Lung (tissue), 12 donors: ENCODE results near the gene RASA3. TPM values are rescaled to one million over a fixed set of nuclear protein-coding genes. Genes with fewer than 3 reads are reported as not detected.
A peak's percentile ranks its signal among the peaks of the same experiment; 100 is the strongest.

Source experiments
- ATAC-seq: fragments of 200-7000 bp; cut with Tn5 transposase; one replicate; pipeline ENCODE4 v1.9.1; 2020; ENCODE audit warnings: moderate number of reproducible peaks; ENCODE audit not compliant: insufficient read depth, low FRiP score
- DNase-seq, 3 donors: peaks; one replicate each; pipeline ENCODE4 v3.0.0-alpha.2; 2013 to 2017
- H3K27ac ChIP-seq, 2 donors: one replicate each; pipeline ENCODE4 v1.5.1; 2013; ENCODE audit warnings: mild to moderate bottlenecking in 2 of 2, moderate library complexity in 2 of 2, control low read depth in 1 of 2, inconsistent platforms in 1 of 2, low read depth in 1 of 2, low read length in 1 of 2
- H3K27me3 ChIP-seq, 3 donors: one replicate each; pipeline ENCODE4 v1.5.1; 2013; ENCODE audit warnings: low read length in 2 of 3; ENCODE audit not compliant: control insufficient read depth in 3 of 3, insufficient read depth in 3 of 3
- H3K36me3 ChIP-seq, 4 donors: one replicate each; pipeline ENCODE4 v1.5.1; 2013; ENCODE audit warnings: low read length in 4 of 4, mild to moderate bottlenecking in 1 of 4, moderate library complexity in 1 of 4; ENCODE audit not compliant: control insufficient read depth in 4 of 4, insufficient read depth in 4 of 4
- H3K4me1 ChIP-seq, 5 donors: one replicate each; pipeline ENCODE4 v1.5.1; 2013; ENCODE audit warnings: low read length in 5 of 5, mild to moderate bottlenecking in 2 of 5, moderate library complexity in 1 of 5; ENCODE audit not compliant: control insufficient read depth in 5 of 5, insufficient read depth in 5 of 5
- H3K4me3 ChIP-seq: one replicate; pipeline ENCODE4 v1.5.1; 2013; ENCODE audit warnings: mild to moderate bottlenecking, control low read depth, moderate library complexity
- H3K9ac ChIP-seq, 2 donors: one replicate each; pipeline ENCODE4 v1.5.1; 2013; ENCODE audit warnings: low read length in 2 of 2, control low read depth in 1 of 2; ENCODE audit not compliant: insufficient read depth in 1 of 2
- H3K9me3 ChIP-seq, 4 donors: one replicate each; pipeline ENCODE4 v1.5.1; 2013; ENCODE audit warnings: low read length in 3 of 4, mild to moderate bottlenecking in 1 of 4, moderate library complexity in 1 of 4; ENCODE audit not compliant: control insufficient read depth in 4 of 4, insufficient read depth in 3 of 4
- CTCF ChIP-seq: IDR thresholded peaks from 2 replicates; pipeline ENCODE4 v1.5.1; 2012; ENCODE audit warnings: mild to moderate bottlenecking; ENCODE audit errors: control extremely low read depth, extremely low read depth
- WGBS, 2 donors: extraction: QIAGEN DNeasy Blood & Tissue Kit; methylation state at CpG; one replicate each; pipeline ENCODE4 v1.1.7; 2013; 5-methylcytosine and 5-hydroxymethylcytosine counted together
- polyA plus RNA-seq, 2 donors: library from polyadenylated mRNA; stranded (reverse); fragments of 200-250 nt; gene quantifications; one replicate each; pipeline ENCODE4 v1.2.1, GENCODE V29; 2013
- total RNA-seq, 2 donors: library from RNA; depleted of rRNA in 1 of 2; stranded (reverse); fragments of >200 nt in 1 of 2; gene quantifications; one replicate each; pipeline ENCODE4 v1.2.1, GENCODE V29; 2014 to 2021
- donor health status: control.
- donor health status: control.
- donor health status: Bipolar disorder and iron deficiency.
- donor health status: healthy.
- donor health status: DM: yes; HTN: yes; CAD: no.

The RASA3 gene
- total and polyA plus RNA-seq, 4 donors = 7.4 to 22.8 (median 16.2) TPM

DNA sequence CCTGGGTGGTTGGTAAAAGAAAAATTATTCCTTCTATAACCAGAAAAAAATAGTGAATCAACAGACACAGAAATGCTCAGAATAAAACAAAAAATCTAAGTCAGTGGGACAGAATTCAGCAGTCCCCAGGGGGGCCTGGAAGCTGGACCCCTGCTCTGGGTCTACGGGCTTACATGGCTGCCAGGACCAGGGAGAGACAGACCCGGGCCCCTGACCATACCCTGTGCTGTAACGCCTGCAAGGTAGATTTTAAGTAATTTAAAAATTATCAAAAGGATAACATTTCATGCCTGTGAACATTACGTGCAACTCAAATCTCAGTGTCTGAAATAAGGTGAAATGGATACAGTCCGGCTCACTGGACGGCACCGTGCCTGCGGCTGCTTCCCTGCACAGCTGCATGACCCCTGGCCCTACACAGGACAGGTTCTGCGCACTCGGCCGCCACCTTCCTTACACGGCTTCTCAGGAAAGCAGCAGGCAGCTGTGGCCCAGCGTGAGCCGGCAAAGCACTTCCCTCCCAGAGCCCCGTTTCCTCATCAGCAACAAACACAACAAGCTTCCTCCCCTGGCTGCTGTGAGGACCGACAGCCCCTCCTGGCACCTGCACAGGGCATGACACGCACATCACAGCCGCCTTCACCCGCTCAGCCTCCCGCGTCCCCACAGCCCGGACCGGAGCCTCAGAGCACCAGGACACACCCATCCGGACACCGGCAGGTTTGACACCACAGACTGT is 22.2 kb downstream of the RASA3 start:
- peaks cover 0 to 35% (median 22%) of the 10 kb centered on the region in 5 donors for H3K4me1 ChIP-seq
- peak in 2 of 3 donors; percentile 23 to 53 for DNase-seq
- H3K27me3 ChIP-seq = no peaks in the 10 kb centered on the region
- TF ChIP-seq CTCF = no peak
- no peak overlapping the region for H3K4me3 ChIP-seq
- H3K36me3 ChIP-seq = no peaks in the 10 kb centered on the region
- WGBS, 2 donors = 30 to 55% methylated on average over 25 of the region's 25 CpGs
- H3K9ac ChIP-seq = no peak overlapping the region
- no peaks in the 10 kb centered on the region for H3K9me3 ChIP-seq
- ATAC-seq = peak; percentile 31
- peak overlapping the region in 1 of 2 donors; percentile 49 for H3K27ac ChIP-seq

DNA sequence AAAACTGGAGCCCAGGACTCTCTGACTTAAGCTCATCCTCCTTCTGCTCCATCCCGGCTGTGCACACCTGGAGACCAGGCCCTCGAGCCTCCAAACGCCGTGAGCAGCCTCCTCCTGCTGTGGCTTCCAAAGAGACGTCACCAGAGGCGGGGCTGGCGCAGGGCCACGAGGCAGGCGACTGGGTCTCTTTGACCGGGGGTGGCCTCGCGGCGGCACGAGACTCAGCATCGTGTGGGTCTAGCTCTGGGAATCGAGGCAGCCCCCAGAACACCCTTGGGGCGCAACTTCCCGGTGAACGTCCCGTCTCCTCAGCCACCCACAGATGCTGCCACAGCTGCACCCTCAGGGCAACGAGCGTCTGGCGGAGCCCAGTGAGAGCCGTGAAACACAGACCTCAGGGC is 22.8 kb downstream of the RASA3 start:
- H3K36me3 ChIP-seq = no peaks in the 10 kb centered on the region
- WGBS, 2 donors = 82 to 90% methylated on average over 24 of the region's 24 CpGs
- no peak overlapping the region for H3K9ac ChIP-seq
- peaks cover 0 to 32% (median 19%) of the 10 kb centered on the region in 5 donors for H3K4me1 ChIP-seq
- no peak for TF ChIP-seq CTCF
- no peaks in the 10 kb centered on the region for H3K27me3 ChIP-seq
- ATAC-seq = no peak
- DNase-seq = peak in 1 of 3 donors; percentile 37
- no peak overlapping the region for H3K27ac ChIP-seq
- no peaks in the 10 kb centered on the region for H3K9me3 ChIP-seq
- no peak overlapping the region for H3K4me3 ChIP-seq

DNA sequence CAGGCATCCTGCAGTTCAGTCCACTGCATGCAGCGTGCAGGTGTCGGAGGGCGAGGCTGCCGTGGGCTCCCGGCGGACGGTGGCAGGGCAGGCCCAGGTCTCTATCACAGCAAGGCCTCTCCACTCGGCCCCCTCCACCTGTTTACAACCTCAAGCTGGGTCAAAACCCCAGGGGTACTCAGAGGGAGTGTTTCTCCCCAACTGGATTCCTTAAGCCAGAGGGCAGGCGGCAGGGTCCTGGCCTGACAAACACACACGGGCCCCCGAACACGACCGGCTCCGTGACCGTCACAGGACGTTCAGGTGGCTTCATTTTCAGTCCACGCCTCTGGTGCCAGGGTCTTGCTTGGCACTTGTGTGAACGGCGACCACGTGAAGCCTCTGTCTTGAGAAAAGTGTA is 23.5 kb downstream of the RASA3 start:
- Histone ChIP-seq H3K4me1 (peaks cover 0 to 32% (median 17%) of the 10 kb centered on the region in 5 donors), H3K9ac (no peak overlapping the region), H3K36me3 (no peaks in the 10 kb centered on the region), H3K27me3 (no peaks in the 10 kb centered on the region), H3K27ac (no peak overlapping the region), H3K4me3 (no peak overlapping the region), H3K9me3 (no peaks in the 10 kb centered on the region)
- 90 to 92% methylated on average over 20 of the region's 20 CpGs for WGBS, 2 donors
- ATAC-seq (no peak), DNase-seq (peak in 1 of 3 donors; percentile 6)
- TF ChIP-seq CTCF = no peak
